Epithelial cell of proximal tubule (primary cell): Measurements from ENCODE around the gene IGLL1. TPM values are rescaled to one million over a fixed set of nuclear protein-coding genes. Genes with fewer than 3 reads are reported as not detected.
A peak's percentile ranks its signal among the peaks of the same experiment; 100 is the strongest.
"Not testable (repeated sequence)": the region's sequence is repeated elsewhere in the genome, so short reads cannot be mapped to it uniquely, and the experiment has no call there.

ENCODE experiments used
- DNase-seq: peaks from one replicate; pipeline ENCODE4 v3.0.0-alpha.2; 2011; ENCODE audit warnings: low read depth
- H3K4me3 ChIP-seq: 2 replicates; pipeline ENCODE4 v1.5.1; 2011; ENCODE audit warnings: low read depth, mild to moderate bottlenecking, low read length
- total RNA-seq: library from RNA; depleted of rRNA; stranded (reverse); fragments of >200 nt; gene quantifications from 2 replicates; pipeline ENCODE4 v1.2.3, GENCODE V29; 2015
- TF ChIP-seq, protein P1 (sequence below): conservative IDR thresholded peaks from 2 replicates; pipeline ENCODE4 v1.5.1; 2012; ENCODE audit warnings: low read depth, mild to moderate bottlenecking, low read length

IGLL1 gene
- total RNA-seq, 1 donor from 2014 or later: not detected

DNA sequence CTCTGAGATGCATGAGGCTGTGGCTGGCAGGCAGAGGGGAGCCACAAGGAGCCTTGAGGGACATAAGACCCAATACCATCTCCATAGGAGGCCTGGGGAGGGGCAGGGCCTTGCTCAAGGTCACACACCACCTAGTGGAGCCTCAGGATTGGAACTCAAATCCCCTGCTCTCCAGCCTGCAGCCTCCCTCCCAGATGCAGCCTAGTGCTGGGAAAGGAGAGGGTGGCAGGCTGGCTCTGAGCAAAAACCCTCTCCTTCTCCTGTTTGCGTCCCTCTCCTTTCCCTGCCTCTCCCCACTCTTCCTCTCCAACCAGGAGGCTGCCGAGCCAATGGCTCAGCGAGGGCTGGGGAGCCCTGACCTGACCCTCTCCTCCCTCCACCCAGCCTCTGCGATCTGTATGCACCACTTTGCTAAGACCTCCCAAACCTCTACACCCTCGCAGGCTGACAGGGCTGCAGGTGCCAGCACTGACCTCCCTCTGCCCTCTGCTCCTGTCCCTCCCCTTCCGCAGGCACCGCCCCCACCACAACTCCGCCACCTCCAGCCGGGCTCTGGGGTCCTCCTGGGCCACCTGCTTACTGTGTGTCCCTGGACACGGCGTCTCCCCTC, 14.7 kb downstream of the IGLL1 start:
- TF ChIP-seq, protein P1, sequence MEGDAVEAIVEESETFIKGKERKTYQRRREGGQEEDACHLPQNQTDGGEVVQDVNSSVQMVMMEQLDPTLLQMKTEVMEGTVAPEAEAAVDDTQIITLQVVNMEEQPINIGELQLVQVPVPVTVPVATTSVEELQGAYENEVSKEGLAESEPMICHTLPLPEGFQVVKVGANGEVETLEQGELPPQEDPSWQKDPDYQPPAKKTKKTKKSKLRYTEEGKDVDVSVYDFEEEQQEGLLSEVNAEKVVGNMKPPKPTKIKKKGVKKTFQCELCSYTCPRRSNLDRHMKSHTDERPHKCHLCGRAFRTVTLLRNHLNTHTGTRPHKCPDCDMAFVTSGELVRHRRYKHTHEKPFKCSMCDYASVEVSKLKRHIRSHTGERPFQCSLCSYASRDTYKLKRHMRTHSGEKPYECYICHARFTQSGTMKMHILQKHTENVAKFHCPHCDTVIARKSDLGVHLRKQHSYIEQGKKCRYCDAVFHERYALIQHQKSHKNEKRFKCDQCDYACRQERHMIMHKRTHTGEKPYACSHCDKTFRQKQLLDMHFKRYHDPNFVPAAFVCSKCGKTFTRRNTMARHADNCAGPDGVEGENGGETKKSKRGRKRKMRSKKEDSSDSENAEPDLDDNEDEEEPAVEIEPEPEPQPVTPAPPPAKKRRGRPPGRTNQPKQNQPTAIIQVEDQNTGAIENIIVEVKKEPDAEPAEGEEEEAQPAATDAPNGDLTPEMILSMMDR: peak; percentile 15
- no peak for DNase-seq
- H3K4me3 ChIP-seq: peak overlapping the region; percentile 19

DNA sequence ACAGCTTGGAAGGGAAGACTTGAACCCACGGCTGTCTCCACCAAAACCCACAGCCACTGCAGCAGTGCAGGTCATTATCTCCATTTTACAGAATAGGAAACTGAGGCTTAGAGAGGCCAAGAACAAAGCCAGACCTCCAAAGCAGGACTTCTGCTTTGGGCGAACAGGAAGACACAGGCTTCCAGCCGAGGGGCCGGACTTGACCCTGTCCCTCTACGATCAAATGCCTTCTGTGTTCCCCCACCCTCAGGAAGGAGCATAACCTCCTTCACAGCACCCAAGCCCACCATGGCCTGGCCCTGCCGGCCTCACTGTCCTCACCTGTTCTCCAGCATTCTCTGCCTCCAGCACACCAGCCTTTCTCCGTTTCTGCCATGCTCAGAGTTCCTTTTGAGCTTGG, 15.8 kb downstream of the IGLL1 start:
- no peak for DNase-seq
- TF ChIP-seq, protein P1: no peak
- H3K4me3 ChIP-seq: no peak overlapping the region

DNA sequence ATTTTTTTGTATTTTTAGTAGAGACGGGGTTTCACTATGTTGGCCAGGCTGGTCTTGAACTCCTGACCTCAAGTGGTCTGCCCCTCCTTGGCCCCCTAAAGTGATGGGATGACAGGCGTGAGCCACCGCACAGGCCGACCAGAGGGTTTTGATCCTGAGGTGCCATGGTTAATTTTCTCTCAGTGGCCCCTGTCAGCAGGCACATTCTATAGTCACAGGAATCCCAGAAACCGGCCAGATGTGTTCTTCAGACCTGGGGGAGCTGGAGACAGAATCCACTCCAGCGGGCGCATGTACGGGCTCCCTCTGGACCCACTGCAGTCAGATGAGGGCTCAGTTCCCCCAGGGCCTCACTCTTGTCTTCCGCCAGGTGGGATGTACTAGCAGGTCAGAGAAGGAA, 17.0 kb downstream of the IGLL1 start:
- no peak for DNase-seq
- TF ChIP-seq, protein P1: no peak
- H3K4me3 ChIP-seq: no peak overlapping the region

DNA sequence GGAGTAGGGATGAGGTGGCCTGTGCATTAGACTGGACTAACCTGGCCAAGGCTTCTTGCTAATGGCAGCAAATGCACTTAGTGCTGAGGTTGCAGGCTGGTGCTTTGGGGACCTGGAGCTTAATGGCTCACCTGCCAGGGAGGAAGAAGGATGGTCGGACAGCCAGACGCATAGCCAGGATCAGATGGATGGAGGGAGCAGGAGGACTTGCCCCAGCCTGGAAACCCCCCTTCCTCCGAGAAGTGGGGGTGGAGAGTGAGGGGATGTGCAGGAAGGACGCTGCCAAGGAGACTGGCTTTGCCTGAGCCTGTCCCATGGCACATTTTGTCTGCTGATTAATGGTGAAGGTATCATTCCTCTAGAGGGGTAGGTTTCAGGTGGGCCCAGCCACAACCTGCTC, 17.9 kb downstream of the IGLL1 start:
- no peak overlapping the region for H3K4me3 ChIP-seq
- TF ChIP-seq, protein P1: no peak
- no peak for DNase-seq

DNA sequence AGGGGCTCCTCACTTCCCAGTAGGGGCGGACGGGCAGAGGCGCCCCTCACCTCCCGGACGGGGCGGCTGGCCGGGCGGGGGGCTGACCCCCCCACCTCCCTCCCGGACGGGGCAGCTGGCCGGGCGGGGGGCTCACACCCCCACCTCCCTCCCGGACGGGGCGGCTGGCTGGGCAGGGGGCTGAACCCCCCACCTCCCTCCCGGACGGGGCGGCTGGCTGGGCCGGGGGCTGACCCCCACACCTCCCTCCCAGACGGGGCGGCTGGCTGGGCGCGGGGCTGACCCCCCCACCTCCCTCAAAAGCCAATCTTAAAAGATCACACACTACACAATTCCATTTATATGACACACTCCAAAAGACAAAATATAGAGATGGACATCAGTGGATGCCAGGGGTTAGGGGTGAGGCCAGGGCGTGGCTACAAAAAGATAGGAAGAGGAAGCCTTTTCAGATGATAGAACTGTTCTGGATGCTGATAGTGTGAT, 19.0 kb downstream of the IGLL1 start:
- H3K4me3 ChIP-seq, DNase-seq: not testable (repeated sequence)

DNA sequence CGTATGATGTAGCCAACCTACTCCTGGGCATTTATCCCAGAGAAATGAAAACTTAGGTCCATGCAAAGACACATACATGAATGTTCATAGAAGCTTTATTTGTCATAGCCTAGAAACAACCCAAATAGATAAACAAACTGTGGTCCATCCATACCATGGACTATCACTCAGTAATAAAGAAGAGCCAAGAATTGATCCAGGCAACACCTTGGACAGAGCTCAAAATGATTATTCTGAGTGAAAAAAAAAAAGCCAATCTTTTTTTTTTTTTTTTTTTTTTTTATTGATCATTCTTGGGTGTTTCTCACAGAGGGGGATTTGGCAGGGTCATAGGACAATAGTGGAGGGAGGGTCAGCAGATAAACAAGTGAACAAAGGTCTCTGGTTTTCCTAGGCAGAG, 19.9 kb downstream of the IGLL1 start:
- not testable (repeated sequence) for DNase-seq, H3K4me3 ChIP-seq

DNA sequence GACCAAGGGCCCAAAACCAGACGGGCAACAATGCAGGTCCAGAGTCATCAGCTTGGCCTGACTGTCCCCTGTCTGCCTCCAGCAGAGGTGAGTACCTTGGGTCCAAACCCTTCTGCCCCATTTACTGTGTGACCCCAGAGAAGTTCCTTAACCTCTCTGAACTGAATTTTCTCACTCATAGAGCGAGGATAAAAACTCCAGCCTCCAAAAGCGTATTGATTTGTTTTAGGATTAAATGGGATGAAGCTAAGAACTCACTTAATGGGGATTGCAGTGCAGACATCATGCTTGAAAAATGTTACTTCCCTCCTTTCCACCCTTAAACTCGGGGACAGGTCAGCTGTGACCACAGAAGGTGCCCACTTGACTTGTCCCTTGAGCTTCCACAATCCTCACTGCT, 22.6 kb downstream of the IGLL1 start:
- TF ChIP-seq, protein P1: no peak
- DNase-seq: no peak

DNA sequence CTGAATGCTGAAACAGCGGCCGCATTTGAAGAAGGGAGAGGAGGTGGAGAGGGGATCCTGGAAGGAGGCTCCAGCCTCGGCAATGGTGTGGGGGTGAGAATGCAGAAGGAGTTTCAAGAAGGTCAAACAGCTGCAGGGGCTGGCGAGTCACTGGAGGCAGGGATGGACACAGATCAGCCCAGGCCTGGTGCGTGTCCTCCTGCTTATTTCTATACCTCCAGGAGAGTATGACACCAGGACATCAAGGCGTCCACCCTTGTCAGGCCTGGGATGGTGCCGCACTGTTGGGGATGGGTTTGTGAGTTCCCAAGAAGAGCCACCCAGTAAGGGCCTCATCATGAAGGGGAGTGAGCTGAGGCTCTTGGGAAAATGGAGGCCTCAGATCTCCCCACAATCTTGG, 23.1 kb downstream of the IGLL1 start:
- no peak overlapping the region for H3K4me3 ChIP-seq
- TF ChIP-seq, protein P1: no peak
- no peak for DNase-seq

More for the DNA sequence above, 22.6 kb downstream of the IGLL1 start:
- H3K4me3 ChIP-seq: no peak overlapping the region
